Stimulated activated CD8-positive, alpha-beta memory T cell treated with anti-CD3 and anti-CD28 coated beads, Interleukin-15, amount 100 ng/mL, for 48 hours (primary cell): ENCODE measurements around the gene ST6GAL1.
"Not testable (repeated sequence)": the region's sequence is repeated elsewhere in the genome, so short reads cannot be mapped to it uniquely, and the experiment has no call there.

Source experiments
- DNase-seq, 2 donors: peaks; one replicate each; pipeline ENCODE4 v3.0.0-alpha.2; 2020; ENCODE audit warnings: low read depth in 2 of 2

Gene ST6GAL1

GRCh38 chr3:186940967-186941366, 10.6 kb downstream of the ST6GAL1 start:
- no peak for DNase-seq

DNA sequence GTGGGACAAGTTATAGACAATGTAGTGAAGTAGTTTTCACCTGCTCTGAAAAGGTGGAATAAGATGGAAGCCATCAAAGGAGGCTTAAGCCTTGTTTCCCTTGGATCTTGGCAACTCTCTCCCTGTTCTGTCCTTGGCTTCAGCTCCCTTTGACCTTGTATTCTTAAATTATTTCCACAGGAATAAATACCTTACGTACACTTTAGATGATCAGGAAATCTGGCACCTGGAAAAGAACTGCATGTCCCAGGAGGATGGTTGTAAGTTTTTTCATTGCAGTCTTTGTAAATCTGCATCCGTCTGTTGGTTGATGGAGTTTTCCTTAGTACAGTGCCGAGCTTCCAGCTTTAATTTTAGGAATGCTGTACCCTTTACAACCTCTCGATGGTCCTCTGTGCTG, 11.8 kb downstream of the ST6GAL1 start:
- DNase-seq: no peak

GRCh38 chr3:186945255-186945823, 15.0 kb downstream of the ST6GAL1 start:
- DNase-seq: no peak

DNA sequence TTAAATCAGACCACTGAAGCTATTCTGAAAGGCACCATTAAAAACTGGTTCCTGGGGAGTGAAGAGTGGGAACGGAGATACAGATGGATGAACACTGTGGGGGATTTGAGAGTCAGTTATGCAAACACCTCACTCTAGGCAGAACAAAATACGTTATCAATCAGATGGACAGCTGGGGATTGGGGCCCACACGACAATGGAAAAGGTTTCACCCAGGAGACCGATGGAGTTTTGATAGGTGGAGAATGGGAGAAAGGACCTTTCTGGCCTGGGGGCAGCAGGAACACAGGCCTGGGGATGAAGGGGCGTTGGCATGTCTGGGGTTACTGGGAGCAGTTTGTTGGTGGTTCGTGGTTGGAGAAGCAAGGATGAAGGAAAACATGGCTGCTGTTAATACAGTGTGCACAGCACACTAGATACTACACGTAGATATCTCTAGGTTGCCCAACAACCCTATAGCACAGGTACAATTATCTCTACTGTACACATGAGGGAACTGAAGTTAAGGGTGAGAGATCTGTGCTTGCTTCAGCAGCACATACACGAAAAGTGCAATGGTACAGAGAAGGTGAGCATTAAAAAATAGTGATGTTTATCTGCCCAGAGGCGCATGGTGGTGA, 16.5 kb downstream of the ST6GAL1 start:
- DNase-seq: no peak

GRCh38 chr3:186949281-186949982, 19.1 kb downstream of the ST6GAL1 start:
- no peak for DNase-seq

DNA sequence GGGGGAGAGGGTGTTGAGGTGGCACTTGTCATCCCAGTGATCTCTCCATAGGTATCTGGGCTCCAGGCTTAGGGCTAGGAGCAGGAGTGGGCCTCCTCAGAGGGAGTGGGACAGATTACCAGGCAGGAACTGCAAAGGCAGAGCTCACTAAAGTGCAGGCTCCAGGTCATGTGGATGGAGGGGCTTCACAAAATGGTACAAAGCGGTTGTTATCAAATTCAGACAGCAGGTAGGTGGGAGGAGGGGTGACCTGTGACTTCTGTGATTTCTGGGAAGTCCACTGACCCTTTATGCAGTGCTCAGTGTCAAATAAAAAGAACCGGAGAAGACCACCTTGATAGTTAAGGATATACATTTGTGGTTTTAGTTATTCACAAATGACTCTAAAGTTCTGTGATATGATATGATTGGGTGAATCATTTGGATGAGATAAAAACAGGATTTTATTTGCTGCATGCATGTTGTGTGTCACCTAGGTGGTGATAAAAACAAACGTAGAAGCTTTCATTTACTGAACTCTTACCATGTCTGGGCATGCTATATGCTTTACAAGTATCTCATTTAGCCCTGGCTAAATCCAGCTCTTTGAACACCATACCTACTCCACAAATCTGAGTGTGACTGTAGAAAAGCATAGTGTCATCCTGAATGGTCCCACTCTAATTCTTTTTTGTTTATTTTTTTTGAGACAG, 20.2 kb downstream of the ST6GAL1 start:
- DNase-seq: no peak

DNA sequence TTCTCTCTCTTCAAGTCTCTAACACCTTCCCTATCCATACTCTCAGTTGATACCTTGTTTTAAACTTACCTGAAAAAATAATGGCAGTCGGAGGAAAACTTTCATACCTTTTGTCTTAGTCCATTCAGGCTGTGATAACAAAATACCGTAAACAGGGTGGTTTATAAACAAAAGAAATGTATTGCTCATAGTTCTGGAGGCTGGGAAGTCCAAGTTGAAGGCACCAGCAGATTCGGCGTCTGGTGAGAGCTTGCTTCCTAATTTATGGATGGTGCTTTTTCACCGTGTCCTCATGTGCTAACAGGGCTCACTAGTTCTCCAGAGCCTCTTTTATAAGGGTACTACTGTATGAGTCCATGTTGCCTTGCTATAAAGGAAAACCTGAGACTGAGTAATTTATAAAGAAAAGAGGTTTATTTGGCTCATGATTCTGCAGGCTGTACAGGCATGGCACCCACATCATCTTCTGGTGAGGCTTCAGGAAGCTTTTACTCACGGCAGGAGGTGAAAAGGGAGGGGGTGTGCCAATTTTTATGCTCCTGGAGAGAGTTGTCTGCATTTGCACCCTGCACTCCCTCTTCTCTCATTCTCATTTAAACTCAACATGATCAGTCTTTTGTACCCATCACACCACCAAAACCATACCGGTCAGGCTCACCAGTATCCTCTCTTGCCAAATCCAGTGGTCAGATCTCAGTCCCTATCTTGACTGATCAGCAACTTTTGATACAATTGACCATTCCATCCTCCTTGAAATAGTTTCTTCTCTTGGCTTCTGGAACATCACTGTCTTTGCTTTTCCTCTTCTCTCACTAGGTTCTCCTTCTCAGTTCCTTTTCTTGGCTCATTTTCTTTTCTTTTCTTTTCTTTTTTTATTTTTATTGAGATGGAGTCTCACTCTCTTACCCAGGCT, 21.6 kb downstream of the ST6GAL1 start:
- DNase-seq: no peak

DNA sequence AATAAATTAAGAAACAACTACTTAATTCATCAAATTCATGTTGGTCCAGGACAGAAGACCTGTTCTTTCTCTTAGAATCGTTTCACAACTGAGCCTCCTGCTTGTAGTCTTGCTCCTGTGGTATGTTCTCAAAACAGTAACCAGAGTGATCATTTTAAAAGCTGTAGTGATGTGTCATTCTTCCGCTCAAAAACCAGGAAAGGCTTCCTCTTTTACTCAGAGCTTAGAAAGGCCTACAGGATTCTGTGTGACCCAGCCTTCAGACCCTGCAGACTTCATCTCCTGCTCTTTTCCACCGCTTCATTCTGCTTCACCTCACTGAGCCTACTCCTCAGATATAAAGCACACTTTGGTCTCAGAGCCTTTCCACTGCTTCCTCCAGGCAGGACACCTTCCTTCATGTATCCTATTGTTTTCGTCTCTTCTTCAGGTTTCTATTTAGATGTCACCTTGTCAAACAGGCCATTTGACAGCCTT, 22.7 kb downstream of the ST6GAL1 start:
- no peak for DNase-seq

DNA sequence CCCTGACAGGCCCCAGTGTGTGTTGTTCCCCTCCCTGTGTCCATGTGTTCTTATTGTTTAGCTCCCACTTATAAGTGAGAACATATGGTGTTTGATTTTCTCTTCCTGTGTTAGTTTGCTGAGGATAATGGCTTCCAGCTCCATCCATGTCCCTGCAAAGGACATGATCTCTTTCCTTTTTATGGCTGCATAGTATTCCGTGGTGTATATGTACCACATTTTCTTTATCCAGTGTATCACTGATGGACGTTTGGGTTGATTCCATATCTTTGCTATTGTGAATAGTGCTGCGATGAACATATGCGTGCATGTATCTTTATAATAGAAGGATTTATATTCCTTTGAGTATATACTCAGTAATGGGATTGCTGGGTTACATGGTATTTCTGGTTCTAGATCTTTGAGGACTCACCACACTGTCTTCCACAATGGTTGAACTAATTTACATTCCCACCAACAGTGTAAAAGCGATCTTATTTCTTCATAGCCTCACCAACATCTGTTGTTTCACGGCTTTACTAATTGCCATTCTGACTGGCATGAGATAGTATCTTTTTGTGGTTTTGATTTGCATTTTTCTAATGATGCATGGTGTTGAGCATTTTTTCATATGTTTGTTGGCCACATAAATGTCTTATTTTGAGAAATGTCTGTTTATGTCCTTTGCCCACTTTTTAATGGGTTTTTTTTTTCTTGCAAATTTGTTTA, 23.8 kb downstream of the ST6GAL1 start:
- not testable (repeated sequence) for DNase-seq

GRCh38 chr3:186955898-186956696, 25.8 kb downstream of the ST6GAL1 start:
- DNase-seq: no peak

- DNase-seq: no peak
Observed at GRCh38 chr3:186959029-186959624, 28.8 kb downstream of the ST6GAL1 start.

DNA sequence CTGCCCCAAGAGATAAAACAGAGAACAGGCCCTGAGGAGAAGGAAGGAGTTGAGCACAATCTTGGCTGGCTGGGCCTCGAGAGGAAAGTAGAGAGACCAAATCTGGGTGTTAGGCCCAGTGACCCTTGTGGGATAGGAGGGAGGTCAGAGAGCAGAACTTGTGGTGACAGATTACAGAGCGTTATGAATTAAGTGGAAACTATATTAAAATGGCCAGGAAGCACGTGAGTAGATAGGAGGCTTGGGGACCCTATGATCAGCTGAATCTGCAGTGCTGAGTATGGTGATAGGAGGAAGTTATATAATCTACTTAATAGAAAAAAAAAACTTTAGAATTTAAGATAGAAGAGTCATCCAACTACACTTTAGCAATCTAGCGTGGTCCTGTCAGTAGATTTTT, 30.0 kb downstream of the ST6GAL1 start:
- DNase-seq: no peak

GRCh38 chr3:186962445-186962844, 32.1 kb downstream of the ST6GAL1 start:
- DNase-seq: no peak

DNA sequence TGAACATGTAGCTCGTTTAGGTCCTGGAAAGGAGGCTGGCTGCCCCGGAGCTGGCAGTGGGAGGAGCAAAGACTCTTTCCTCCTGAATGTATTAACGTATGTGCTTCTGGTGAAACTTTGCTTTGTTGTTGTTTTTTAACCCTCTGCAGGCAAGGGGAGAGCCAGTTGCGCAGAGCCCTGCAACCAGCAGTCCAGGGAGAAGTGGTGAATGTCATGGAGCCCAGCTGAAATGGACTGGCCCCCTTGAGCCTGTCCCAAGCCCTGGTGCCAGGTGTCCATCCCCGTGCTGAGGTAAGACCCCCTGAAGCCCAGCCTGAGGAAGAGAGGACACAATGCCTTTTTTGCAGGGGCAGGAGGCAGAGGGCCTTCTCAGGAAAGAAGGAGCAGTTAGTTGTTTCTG, 33.3 kb downstream of the ST6GAL1 start:
- no peak for DNase-seq

DNA sequence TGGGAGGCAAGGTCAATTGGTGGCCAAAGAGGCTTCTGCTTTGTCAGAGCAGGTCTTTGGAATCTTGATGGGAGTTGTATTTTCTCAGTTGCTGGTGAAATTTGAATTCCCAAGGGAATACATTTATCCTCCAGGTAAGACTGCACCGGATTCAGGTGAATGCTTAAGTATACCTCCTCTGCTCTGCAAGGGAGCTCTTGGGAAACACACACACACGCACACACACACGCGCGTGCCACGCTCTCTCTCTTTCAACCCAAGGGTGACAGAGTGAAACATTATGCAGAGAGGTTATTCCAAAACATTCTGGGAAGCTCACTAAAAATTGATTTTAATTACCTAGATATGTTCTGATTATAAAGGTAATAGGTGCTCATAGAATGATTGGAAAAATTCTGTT, 33.7 kb downstream of the ST6GAL1 start:
- DNase-seq: no peak

GRCh38 chr3:186964616-186965015, 34.3 kb downstream of the ST6GAL1 start:
- no peak for DNase-seq

DNA sequence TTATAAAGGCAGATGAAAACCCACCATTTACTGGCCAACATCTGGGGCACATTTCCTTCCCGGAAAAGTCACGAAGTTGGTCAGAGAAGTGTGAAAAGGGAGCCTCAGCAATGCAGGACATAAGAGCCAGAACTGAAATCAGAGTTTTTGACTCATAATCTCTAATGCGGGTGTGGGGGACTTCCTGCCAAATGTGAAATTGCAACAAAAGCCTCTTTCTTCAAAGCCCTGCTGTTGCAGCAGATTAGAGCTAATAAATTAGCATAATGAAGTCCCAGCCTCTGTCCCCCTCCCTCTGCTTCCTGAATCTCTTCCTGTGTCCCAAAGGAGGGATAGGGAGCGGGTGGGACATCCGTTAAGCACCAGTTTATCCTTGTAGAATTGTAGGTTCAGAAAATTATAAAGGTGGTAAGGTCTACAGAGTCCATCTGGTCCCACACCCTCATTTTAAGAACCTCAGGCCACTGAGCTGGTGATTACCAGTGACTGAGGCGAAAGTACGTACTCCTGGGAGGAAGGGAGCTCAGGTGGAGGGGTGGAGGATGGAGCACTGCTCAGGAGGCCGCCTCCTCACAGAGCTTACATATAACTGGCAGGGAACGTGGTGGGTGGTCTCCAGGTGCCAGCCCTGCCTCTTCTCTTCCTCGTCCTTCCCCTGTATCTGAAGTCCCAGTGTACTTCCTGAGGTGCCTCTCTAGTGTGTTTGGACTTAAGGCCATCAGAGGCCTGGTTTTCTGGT, 35.0 kb downstream of the ST6GAL1 start:
- no peak for DNase-seq

GRCh38 chr3:186966406-186966805, 36.1 kb downstream of the ST6GAL1 start:
- DNase-seq: no peak

DNA sequence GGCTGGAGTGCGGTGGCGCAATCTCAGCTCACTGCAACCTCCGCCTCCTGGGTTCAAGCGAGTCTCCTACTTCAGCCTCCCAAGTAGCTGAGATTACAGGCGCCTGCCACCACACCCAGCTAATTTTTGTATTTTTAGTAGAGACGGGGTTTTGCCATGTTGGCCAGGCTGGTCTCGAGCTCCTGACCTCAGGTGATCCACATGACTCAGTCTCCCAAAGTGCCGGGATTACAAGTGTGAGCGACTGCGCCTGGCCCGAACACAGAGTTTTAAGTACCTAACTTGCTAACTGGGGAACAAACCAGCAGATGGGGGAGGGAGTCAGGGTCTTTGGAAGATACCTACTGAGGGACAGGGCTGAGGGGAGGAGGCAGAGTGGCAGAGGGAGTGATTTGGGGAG, 36.9 kb downstream of the ST6GAL1 start:
- DNase-seq: not testable (repeated sequence)
